ENCODE measurements around the gene CCDC92.

- TF ChIP-seq EGR1 (IDR thresholded peaks at IDR 0.05) (no peak), REST (IDR thresholded peaks at IDR 0.05; ENCODE audit: low read depth) (no peak), TAF1 (IDR thresholded peaks at IDR 0.05; ENCODE audit: low read depth) (no peak), CEBPB (IDR thresholded peaks at IDR 0.05) (no peak)
Measured at GRCh38 chr12:123958876-123959275, 13.8 kb downstream of the CCDC92 start.
